SKM-1 treated with dmso at 0.1 percent for 144 hours (cell line): Measurements from ENCODE around the gene TSNAXIP1.

Experiments used
- DNase-seq: peaks from one replicate; lab custom pipeline; 2025; ENCODE audit not compliant: unreplicated experiment; lab: John Stamatoyannopoulos, UW

TSNAXIP1 gene, protein sequence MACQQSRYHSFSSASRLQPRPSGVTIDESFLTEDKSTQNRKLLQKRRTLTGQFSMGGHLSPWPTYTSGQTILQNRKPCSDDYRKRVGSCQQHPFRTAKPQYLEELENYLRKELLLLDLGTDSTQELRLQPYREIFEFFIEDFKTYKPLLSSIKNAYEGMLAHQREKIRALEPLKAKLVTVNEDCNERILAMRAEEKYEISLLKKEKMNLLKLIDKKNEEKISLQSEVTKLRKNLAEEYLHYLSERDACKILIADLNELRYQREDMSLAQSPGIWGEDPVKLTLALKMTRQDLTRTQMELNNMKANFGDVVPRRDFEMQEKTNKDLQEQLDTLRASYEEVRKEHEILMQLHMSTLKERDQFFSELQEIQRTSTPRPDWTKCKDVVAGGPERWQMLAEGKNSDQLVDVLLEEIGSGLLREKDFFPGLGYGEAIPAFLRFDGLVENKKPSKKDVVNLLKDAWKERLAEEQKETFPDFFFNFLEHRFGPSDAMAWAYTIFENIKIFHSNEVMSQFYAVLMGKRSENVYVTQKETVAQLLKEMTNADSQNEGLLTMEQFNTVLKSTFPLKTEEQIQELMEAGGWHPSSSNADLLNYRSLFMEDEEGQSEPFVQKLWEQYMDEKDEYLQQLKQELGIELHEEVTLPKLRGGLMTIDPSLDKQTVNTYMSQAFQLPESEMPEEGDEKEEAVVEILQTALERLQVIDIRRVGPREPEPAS

GRCh38 chr16:67806428-67807147 is at the start of gene TSNAXIP1, which contains the start of gene RANBP10:
Gene TSNAXIP1, plus strand, starts transcription at chr16:67806889. Its CDS starts 261 bp downstream, at chr16:67807150.
Gene RANBP10, minus strand, starts transcription at chr16:67806560. Its CDS starts 24 bp downstream, at chr16:67806536.
- peak; percentile 99 for DNase-seq

DNA sequence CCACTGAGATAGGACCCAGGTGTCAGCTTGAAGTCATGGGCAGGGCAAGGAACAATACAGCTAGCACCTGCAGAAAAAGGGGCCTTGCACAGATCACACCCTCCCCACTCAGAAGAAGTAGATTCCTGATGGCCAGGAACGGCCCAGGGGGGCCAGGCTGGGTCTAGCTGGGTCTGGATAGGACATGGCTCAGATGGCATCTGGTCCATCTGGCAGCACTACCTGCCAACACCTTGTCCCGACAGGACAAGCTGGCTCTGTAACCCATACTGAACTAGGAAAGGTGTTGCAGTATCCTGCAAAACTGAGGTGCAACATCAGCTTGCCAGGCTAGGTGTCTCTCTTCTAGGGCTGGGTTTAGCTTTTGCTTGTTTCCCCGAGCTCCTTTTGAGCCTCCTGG is 48.7 kb upstream of the TSNAXIP1 start:
- DNase-seq: no peak

DNA sequence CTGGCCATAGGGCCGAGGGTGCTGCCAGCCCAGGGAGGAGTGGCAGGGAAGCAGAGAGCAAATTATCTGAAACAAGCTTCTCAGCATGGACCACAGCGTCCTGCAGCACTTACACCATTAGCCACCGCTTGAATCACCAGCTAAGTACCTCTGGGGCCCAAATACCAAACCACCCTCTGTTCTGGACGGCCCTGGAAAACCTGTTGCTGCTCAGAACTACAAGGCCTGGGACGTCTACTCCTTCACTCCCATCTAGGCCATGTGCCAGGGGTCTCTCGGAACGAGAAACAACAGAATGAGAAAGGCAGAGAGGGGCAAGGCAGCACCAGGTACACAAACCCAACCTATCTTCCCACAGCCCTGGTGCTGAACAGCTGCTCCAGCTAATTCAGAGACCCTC is 47.7 kb upstream of the TSNAXIP1 start:
- DNase-seq: no peak

DNA sequence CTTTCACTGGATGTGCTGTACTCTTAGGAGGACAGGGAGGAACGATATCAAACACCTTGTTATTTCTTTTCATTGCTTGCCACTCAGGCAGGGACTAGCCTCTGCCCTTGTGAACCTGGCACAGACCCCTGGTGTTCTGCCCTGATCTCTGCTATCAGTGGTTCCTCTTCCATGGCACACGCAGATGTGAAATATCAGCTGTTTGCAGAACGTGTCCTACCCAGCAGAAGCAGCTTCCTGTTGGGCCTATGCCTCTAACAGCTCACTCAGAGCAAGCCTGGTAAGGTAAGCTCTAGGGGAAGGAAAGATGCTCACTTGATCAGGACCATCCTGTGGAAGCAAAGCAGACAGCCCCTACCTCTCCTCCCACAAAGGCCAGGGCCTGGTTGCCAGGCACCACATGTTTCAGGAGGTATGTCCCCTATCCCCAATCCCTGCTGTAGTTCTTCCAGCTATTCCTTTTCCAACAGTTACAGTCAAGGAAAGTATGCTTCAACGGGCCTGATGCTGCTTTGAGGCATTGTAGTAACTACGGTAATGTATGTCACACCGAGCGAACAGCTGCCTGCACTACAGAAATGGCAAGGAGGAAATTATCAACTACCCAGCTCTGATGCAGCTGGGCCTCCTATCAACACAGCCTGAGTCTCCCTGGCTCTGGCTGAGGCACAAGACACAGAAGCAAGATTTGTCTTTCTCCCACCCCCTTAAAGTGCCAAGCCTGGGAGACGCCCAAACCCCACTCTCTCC is 46.3 kb upstream of the TSNAXIP1 start:
- DNase-seq: no peak

DNA sequence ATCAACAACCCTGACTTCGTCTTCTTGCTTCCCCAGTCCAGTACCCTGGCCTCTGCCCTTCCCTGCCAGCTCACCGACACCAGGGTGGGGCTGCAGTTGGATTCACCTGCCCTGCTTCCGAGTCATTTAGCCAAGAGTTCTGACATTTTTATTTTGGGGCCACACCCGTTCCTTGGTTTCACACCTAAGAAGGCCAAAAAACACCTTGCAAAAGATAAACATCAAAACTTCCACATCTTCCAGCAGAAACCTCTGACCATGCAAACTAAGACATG is 45.8 kb upstream of the TSNAXIP1 start:
- DNase-seq: no peak

GRCh38 chr16:67761924-67762323 is 44.8 kb upstream of the TSNAXIP1 start:
- no peak for DNase-seq

- DNase-seq: no peak
These were observed 44.3 kb upstream of the TSNAXIP1 start for GRCh38 chr16:67762385-67762784.

DNA sequence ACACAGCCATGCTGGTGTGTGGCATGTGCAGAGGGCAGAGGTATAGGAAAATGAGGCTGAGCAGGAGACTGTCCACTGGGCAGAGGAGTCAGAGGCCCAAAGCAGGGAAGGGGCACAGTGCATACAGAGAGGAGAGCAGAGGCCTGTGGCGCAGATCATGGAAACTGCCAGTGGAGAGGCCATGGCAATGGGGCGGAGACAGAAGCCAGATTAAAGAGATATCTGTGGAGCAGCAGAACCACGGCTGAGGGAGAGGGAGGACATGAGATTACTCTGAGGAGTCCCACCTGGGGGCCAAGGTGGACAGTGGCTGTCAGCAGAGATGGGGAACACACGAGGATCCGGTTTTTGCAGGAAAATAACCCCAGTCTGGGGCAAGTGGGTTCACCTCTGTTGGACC is 43.6 kb upstream of the TSNAXIP1 start:
- no peak for DNase-seq

DNA sequence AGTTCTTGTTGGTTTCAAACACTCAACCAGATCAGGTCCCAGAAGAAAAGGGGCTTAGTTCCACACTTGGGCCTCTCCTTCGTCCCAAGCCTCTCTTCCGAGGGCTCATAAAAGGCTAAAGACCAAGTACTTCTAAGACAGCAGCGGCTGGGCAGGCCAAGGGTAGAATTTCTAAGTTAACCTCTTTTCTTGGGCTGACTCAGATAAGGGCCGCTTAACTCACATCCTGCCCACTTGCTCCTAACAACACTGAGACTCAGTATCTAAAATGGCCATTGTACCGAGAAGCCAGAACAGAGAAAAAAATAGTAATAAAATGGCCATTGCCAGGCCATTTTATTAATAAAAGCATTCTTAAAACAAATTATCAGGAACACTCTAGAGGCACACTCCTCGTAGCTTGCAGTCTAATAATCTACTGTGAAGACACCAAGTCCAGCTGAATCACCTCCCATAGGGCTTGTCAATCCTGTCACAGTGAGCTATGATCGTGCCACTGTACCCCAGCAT is 42.5 kb upstream of the TSNAXIP1 start:
- DNase-seq: no peak

DNA sequence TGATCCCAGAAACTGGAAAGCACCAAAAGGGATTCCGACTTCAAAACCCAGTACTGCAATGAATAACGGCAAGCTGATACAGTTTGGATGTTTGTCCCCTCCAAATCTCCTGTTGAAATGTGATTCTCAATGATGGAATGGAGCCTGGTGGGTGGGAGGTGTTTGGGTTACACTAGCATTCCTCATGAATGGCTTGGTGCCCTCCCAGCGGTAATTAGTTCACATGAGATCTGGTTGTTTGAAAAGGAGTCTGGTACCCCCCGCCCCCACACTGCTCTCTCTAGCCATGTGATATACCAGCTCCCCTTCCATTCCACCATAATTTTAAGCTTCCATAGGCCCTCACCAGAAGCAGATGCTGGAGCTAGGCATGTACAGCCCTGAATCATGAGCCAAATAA is 40.4 kb upstream of the TSNAXIP1 start:
- DNase-seq: no peak

- no peak for DNase-seq
These were observed 38.7 kb upstream of the TSNAXIP1 start for GRCh38 chr16:67767953-67768352.

GRCh38 chr16:67770346-67770991 is 36.2 kb upstream of the TSNAXIP1 start:
- no peak for DNase-seq

DNA sequence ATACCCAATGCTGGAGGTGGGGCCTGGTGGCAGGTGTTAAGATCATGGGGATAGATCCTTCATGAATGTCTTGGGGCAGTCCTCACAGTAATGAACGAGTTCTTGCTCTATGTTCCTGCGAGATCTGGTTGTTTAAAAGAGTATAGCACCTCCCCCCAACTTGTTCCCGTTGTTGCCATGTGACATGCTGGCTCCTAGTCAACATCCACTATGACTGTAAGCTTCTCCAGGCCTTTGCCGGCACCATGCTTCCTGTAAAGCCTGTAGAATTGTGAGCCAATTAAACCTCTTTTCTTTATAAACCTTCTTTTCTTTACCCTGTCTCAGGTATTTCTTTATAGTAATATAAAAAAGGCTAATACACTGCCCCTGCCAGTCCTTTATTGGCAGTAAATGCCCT is 33.6 kb upstream of the TSNAXIP1 start:
- no peak for DNase-seq

DNA sequence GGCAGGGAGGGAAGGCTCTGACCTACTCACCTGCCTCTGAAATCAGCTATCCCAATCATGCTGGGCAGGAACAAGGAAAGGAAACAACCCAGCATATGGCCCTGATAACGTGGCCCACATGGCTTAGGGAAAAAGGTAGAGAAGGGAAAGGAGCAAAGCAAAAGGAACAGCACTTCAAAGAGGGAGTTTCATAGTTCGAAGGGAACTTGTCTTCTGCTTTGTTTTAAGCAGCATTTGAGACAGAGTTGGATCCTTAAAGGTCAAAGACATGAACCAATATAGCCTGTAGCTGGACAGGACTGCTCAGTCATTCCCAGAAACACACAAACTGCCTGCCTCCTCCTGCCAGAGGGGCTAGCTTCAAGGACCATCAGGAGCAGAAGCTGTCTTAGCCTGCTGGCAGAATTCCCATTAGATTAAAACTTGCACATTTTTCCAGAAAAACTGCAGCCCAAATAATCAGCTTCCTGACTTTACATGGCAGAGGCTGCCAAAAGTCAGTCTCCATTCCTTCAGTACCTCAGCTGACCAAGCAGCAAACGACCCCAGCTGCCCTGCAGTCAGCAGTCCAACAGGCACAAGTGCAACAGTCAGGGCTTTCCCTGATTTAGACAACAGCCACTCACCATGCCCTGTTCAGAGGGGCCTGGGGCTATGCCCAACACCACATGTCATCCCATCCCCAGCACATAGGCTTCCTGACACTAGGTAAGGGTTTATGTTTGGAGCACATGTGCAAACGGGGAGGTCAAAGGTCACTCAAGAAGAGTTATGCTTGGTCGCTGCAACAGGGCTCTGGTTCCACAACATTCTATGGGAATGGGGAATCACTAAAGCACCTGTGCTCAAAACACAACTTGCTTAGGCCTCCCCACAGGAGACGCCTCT is 32.9 kb upstream of the TSNAXIP1 start:
- DNase-seq: no peak

DNA sequence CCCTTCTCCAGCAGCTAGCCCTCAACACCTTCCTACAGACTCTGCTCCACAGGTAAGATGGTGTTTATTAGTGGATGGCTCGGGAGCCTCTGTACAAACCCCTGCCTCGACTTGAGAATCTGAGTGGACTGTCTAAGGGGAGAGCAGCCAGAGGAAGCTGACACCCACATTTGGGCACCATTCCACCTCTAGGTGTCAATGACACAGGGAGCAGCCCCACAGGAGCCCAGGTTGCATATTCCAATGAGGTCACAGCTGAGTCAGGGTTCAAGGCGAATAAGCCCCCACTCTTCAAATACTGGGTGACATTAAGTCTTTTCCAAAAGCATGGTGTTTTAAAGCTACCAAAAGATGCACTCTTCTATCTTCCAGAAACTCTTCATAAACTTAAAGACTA is 32.2 kb upstream of the TSNAXIP1 start:
- DNase-seq: no peak

DNA sequence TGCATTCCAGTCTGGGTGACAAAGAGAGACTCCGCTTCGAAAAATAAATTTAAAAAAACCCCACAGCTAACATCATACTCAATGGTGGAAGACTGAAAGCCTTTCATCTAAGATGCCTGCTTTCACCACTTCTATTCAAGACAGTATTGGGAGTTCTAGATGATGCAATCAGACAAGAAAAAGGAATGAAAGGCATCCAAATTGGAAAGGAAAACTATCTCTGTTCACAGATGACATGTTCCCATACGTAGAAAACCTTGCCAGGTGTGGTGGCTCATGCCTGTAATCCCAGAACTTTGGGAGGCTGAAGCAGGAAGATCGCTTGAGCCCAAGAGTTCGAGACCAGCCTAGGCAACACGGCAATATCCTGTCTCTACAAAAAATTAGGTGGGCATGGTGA is 31.4 kb upstream of the TSNAXIP1 start:
- DNase-seq: no peak

- no peak for DNase-seq
These were observed 27.3 kb upstream of the TSNAXIP1 start for GRCh38 chr16:67779256-67780014.

- no peak for DNase-seq
These were observed 25.7 kb upstream of the TSNAXIP1 start for GRCh38 chr16:67780847-67781564.
